Lung (tissue), 12 donors: Measurements from ENCODE around the gene FERD3L. TPM values are rescaled to one million over a fixed set of nuclear protein-coding genes. Genes with fewer than 3 reads are reported as not detected.

Experiments
- ATAC-seq: fragments of 200-7000 bp; cut with Tn5 transposase; one replicate; pipeline ENCODE4 v1.9.1; 2020; ENCODE audit warnings: moderate number of reproducible peaks; ENCODE audit not compliant: insufficient read depth, low FRiP score
- DNase-seq, 3 donors: peaks; one replicate each; pipeline ENCODE4 v3.0.0-alpha.2; 2013 to 2017
- H3K27ac ChIP-seq, 2 donors: one replicate each; pipeline ENCODE4 v1.5.1; 2013; ENCODE audit warnings: mild to moderate bottlenecking in 2 of 2, moderate library complexity in 2 of 2, control low read depth in 1 of 2, inconsistent platforms in 1 of 2, low read depth in 1 of 2, low read length in 1 of 2
- H3K27me3 ChIP-seq, 3 donors: one replicate each; pipeline ENCODE4 v1.5.1; 2013; ENCODE audit warnings: low read length in 2 of 3; ENCODE audit not compliant: control insufficient read depth in 3 of 3, insufficient read depth in 3 of 3
- H3K36me3 ChIP-seq, 4 donors: one replicate each; pipeline ENCODE4 v1.5.1; 2013; ENCODE audit warnings: low read length in 4 of 4, mild to moderate bottlenecking in 1 of 4, moderate library complexity in 1 of 4; ENCODE audit not compliant: control insufficient read depth in 4 of 4, insufficient read depth in 4 of 4
- H3K4me1 ChIP-seq, 5 donors: one replicate each; pipeline ENCODE4 v1.5.1; 2013; ENCODE audit warnings: low read length in 5 of 5, mild to moderate bottlenecking in 2 of 5, moderate library complexity in 1 of 5; ENCODE audit not compliant: control insufficient read depth in 5 of 5, insufficient read depth in 5 of 5
- H3K4me3 ChIP-seq: one replicate; pipeline ENCODE4 v1.5.1; 2013; ENCODE audit warnings: mild to moderate bottlenecking, control low read depth, moderate library complexity
- H3K9ac ChIP-seq, 2 donors: one replicate each; pipeline ENCODE4 v1.5.1; 2013; ENCODE audit warnings: low read length in 2 of 2, control low read depth in 1 of 2; ENCODE audit not compliant: insufficient read depth in 1 of 2
- H3K9me3 ChIP-seq, 4 donors: one replicate each; pipeline ENCODE4 v1.5.1; 2013; ENCODE audit warnings: low read length in 3 of 4, mild to moderate bottlenecking in 1 of 4, moderate library complexity in 1 of 4; ENCODE audit not compliant: control insufficient read depth in 4 of 4, insufficient read depth in 3 of 4
- WGBS, 2 donors: extraction: QIAGEN DNeasy Blood & Tissue Kit; methylation state at CpG; one replicate each; pipeline ENCODE4 v1.1.7; 2013; 5-methylcytosine and 5-hydroxymethylcytosine counted together
- polyA plus RNA-seq, 2 donors: library from polyadenylated mRNA; stranded (reverse); fragments of 200-250 nt; gene quantifications; one replicate each; pipeline ENCODE4 v1.2.1, GENCODE V29; 2013
- total RNA-seq, 2 donors: library from RNA; depleted of rRNA in 1 of 2; stranded (reverse); fragments of >200 nt in 1 of 2; gene quantifications; one replicate each; pipeline ENCODE4 v1.2.1, GENCODE V29; 2014 to 2021
- TF ChIP-seq, protein P1 (sequence below): IDR thresholded peaks from 2 replicates; pipeline ENCODE4 v1.5.1; 2012; ENCODE audit warnings: mild to moderate bottlenecking; ENCODE audit errors: control extremely low read depth, extremely low read depth
- donor health status: control.
- donor health status: control.
- donor health status: Bipolar disorder and iron deficiency.
- donor health status: healthy.
- donor health status: DM: yes; HTN: yes; CAD: no.

The FERD3L gene
- total and polyA plus RNA-seq, 4 donors, result not detected

GRCh38 chr7:19097165-19098055 is 47.8 kb downstream of the FERD3L start:
- no peaks in the 10 kb centered on the region for H3K9me3 ChIP-seq
- no peaks in the 10 kb centered on the region for H3K4me1 ChIP-seq
- no peak overlapping the region for H3K9ac ChIP-seq
- DNase-seq, result no peak
- TF ChIP-seq, protein P1, sequence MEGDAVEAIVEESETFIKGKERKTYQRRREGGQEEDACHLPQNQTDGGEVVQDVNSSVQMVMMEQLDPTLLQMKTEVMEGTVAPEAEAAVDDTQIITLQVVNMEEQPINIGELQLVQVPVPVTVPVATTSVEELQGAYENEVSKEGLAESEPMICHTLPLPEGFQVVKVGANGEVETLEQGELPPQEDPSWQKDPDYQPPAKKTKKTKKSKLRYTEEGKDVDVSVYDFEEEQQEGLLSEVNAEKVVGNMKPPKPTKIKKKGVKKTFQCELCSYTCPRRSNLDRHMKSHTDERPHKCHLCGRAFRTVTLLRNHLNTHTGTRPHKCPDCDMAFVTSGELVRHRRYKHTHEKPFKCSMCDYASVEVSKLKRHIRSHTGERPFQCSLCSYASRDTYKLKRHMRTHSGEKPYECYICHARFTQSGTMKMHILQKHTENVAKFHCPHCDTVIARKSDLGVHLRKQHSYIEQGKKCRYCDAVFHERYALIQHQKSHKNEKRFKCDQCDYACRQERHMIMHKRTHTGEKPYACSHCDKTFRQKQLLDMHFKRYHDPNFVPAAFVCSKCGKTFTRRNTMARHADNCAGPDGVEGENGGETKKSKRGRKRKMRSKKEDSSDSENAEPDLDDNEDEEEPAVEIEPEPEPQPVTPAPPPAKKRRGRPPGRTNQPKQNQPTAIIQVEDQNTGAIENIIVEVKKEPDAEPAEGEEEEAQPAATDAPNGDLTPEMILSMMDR, result no peak
- H3K36me3 ChIP-seq, result no peaks in the 10 kb centered on the region
- H3K4me3 ChIP-seq, result no peak overlapping the region
- H3K27me3 ChIP-seq, result peaks cover 6 to 20% (median 11%) of the 10 kb centered on the region in 3 donors
- 69 to 77% methylated on average over 9 of the region's 9 CpGs for WGBS, 2 donors
- no peak for ATAC-seq
- no peak overlapping the region for H3K27ac ChIP-seq

DNA sequence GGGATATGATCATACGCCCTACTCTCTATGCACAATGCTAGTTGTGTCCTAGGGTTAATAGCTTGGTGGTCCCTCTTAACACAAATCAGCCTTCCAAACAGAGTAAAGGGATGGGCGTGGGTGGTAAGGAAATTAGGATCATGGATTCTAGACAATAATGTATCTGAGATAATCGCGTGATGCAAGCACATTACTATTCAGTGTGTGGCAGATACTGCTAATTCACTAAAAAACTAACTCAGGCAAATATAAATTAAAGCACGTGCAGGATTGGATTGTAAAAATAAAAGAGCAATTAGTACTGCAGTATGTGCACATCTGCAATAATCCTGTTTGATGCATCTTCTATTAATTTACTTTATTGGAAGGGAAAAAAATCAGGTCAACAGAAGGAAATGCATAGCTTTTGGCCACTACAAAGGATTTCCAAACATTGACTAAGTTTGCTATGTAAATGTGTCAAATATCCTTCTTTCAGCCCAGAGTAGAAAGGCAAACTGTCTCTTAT is 49.8 kb downstream of the FERD3L start:
- Histone ChIP-seq H3K4me3 (no peak overlapping the region), H3K9ac (no peak overlapping the region), H3K36me3 (no peaks in the 10 kb centered on the region), H3K4me1 (no peaks in the 10 kb centered on the region), H3K27ac (no peak overlapping the region), H3K27me3 (peaks cover 0 to 11% (median 5%) of the 10 kb centered on the region in 3 donors), H3K9me3 (no peaks in the 10 kb centered on the region)
- WGBS, 2 donors, result 76 to 82% methylated on average over 5 of the region's 5 CpGs
- ATAC-seq, result no peak
- TF ChIP-seq, protein P1, result no peak
- no peak for DNase-seq

Other genes starting within 250 kb of the FERD3L start
- under 1 TPM; 0.74 to 0.77 TPM for gene TWIST1, start 27.8 kb downstream of the FERD3L start, total RNA-seq
- under 1 TPM; 0.27 to 0.55 TPM for gene TWIST1, start 27.8 kb downstream of the FERD3L start, polyA plus RNA-seq